ENCODE measurements around the gene POLR2M.

Gene POLR2M

DNA sequence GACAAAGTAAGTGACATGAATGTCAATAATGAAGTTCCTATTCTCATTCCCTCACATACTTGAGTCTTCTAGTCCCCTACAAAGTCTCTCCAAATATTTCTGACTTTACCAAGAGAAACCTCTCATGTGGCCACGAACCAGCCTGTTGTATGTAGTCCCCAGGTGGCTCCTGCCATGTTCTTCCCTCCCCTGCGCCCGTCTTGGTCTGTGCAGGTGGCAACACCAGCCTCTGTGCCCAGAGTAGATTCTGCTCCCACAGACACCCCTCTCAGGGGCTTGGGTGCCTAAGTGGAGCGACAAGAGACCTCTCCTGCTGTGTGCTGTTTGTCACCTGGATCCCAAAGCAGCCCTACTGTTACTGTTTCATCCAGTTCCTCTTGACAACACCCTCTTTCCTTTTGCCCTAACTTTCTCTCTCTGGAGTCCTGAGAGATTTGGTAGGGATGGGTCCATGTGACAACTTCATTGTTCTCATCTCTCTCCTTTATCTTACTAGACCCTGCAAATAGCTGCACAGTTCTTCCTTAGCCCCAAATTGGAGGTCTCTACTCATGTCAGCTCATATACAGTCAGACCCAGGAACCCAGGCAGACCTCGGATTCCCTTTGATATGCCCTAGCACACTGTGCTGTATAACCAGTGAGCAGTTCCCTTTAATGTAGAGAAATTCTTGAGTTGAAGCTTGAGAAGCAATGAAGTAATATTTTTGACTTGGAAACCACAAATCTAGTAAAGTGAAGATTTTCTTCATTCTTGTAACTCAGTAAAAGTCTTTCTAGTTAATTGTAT, 56.9 kb downstream of the POLR2M start:
- WGBS (ENCODE audit: extremely low coverage, insufficient coverage, low lambda C conversion rate): no CpG with 5 or more reads among the region's 5 CpGs
- H3K79me2 ChIP-seq (ENCODE audit: control insufficient read depth, insufficient read depth, low read length): no peaks in the 10 kb centered on the region

More for the DNA sequence above, 56.9 kb downstream of the POLR2M start:
- H3K36me3 ChIP-seq (ENCODE audit: control insufficient read depth, insufficient read depth, low read length): no peaks in the 10 kb centered on the region
- no peaks in the 10 kb centered on the region for H3K27me3 ChIP-seq (ENCODE audit: insufficient read depth, low read length, poor library complexity)
- no peak overlapping the region for H2BK15ac ChIP-seq (replicated peaks; ENCODE audit: low read depth)
- DNase-seq: no peak
- no peak overlapping the region for H3K4ac ChIP-seq (ENCODE audit: low read depth, low read length)
- H4K5ac ChIP-seq (ENCODE audit: low read length): no peak overlapping the region
- H3K79me1 ChIP-seq (ENCODE audit: low read length): no peaks in the 10 kb centered on the region
- no peak overlapping the region for H2BK120ac ChIP-seq (ENCODE audit: low read depth, low read length)
- no peak overlapping the region for H4K8ac ChIP-seq (ENCODE audit: low read depth, low read length)
- H2AK5ac ChIP-seq (ENCODE audit: low read length): no peak overlapping the region
- no peak overlapping the region for H2BK5ac ChIP-seq (ENCODE audit: low read length)
- H3K4me1 ChIP-seq (ENCODE audit: control insufficient read depth, low read depth, low read length): no peaks in the 10 kb centered on the region
- H3K23ac ChIP-seq (ENCODE audit: low read length): no peak overlapping the region
- H3K4me3 ChIP-seq (ENCODE audit: low read length): no peak overlapping the region
- H3K4me2 ChIP-seq (ENCODE audit: low read length): no peak overlapping the region
- H3K18ac ChIP-seq (ENCODE audit: low read length): no peak overlapping the region
- no peak overlapping the region for H3K56ac ChIP-seq (ENCODE audit: low read length)
- no peak overlapping the region for H3K27ac ChIP-seq (ENCODE audit: low read depth, low read length)
- no peak overlapping the region for H3K9ac ChIP-seq (ENCODE audit: low read length)

Measured in mesendoderm (in vitro differentiated cells).